WTC11 (cell line): Measurements from ENCODE around the gene PKN3. TPM values are rescaled to one million over a fixed set of nuclear protein-coding genes. Genes with fewer than 3 reads are reported as not detected.

Experiments
- ATAC-seq: fragments of 200-7000 bp; cut with Tn5 transposase; 2 replicates; pipeline ENCODE4 v1.10.0; 2021; ENCODE audit warnings: mild to moderate bottlenecking, moderate library complexity
- CTCF ChIA-PET: fragments of 300-600 bp; sonication (Branson Sonifier 250); formaldehyde crosslinking; loops from one replicate; lab custom pipeline; 2021; ENCODE audit warnings: antibody characterized with exemption; lab: Charles Lee
- POLR2A ChIA-PET: fragments of 350-600 bp; sonication (Branson Sonifier 250); formaldehyde crosslinking; loops from one replicate; lab custom pipeline; 2021; ENCODE audit warnings: antibody characterized with exemption; lab: Charles Lee
- DNase-seq: peaks from one replicate; pipeline ENCODE4 v3.0.0; 2021; ENCODE audit warnings: low spot score
- H3K27ac Mint-ChIP-seq: 2 replicates; pipeline ENCODE4 v1.8.0; 2021; ENCODE audit warnings: mixed read lengths
- H3K27me3 Mint-ChIP-seq: 2 replicates; pipeline ENCODE4 v1.8.0; 2021; ENCODE audit warnings: low read depth, mild to moderate bottlenecking, moderate library complexity, mixed read lengths
- H3K36me3 Mint-ChIP-seq: 2 replicates; pipeline ENCODE4 v1.8.0; 2021; ENCODE audit warnings: mixed read lengths
- H3K4me1 Mint-ChIP-seq: 2 replicates; pipeline ENCODE4 v1.8.0; 2022; ENCODE audit warnings: mixed read lengths
- H3K4me3 Mint-ChIP-seq: 2 replicates; pipeline ENCODE4 v1.8.0; 2021; ENCODE audit warnings: mild to moderate bottlenecking, moderate library complexity, mixed read lengths
- H3K9me3 Mint-ChIP-seq: 2 replicates; pipeline ENCODE4 v1.8.0; 2021; ENCODE audit warnings: mixed read lengths
- ARID4B ChIP-seq: sonication (generic); formaldehyde crosslinking; IDR thresholded peaks from 2 replicates; pipeline ENCODE4 v1.8.0; 2023; ENCODE audit warnings: missing genetic modification reagents, mild to moderate bottlenecking, borderline replicate concordance
- CREB1 ChIP-seq: sonication (generic); formaldehyde crosslinking; IDR thresholded peaks from 2 replicates; pipeline ENCODE4 v1.8.0; 2023; ENCODE audit warnings: mild to moderate bottlenecking, missing genetic modification reagents
- E2F5 ChIP-seq: sonication (generic); formaldehyde crosslinking; IDR thresholded peaks from 2 replicates; pipeline ENCODE4 v1.8.1; 2022; ENCODE audit warnings: mild to moderate bottlenecking, moderate library complexity, missing genetic modification reagents
- FOXP1 ChIP-seq: sonication (generic); formaldehyde crosslinking; IDR thresholded peaks from 2 replicates; pipeline ENCODE4 v1.8.0; 2022; ENCODE audit warnings: missing genetic modification reagents, mild to moderate bottlenecking, moderate library complexity, borderline replicate concordance
- FOXP4 ChIP-seq: sonication (generic); formaldehyde crosslinking; IDR thresholded peaks from 2 replicates; pipeline ENCODE4 v1.8.0; 2022; ENCODE audit warnings: mild to moderate bottlenecking, missing genetic modification reagents
- GTF2I ChIP-seq: fragments of 250-450 bp; sonication (Bioruptor Pico); conservative IDR thresholded peaks from 2 replicates; pipeline ENCODE4 v1.4.0; 2021; ENCODE audit warnings: mild to moderate bottlenecking
- HMGA2 ChIP-seq: fragments of 250-450 bp; sonication (Bioruptor Pico); IDR thresholded peaks from 2 replicates; pipeline ENCODE4 v1.4.0; 2021; ENCODE audit warnings: mild to moderate bottlenecking, moderate library complexity
- HMGXB4 ChIP-seq: sonication (generic); formaldehyde crosslinking; IDR thresholded peaks from 2 replicates; pipeline ENCODE4 v1.8.1; 2023; ENCODE audit warnings: mild to moderate bottlenecking, moderate library complexity, missing genetic modification reagents
- JUN ChIP-seq: sonication (generic); formaldehyde crosslinking; IDR thresholded peaks from 2 replicates; pipeline ENCODE4 v1.8.0; 2023; ENCODE audit warnings: mild to moderate bottlenecking, missing genetic modification reagents
- MLX ChIP-seq: sonication (generic); formaldehyde crosslinking; IDR thresholded peaks from 2 replicates; pipeline ENCODE4 v1.8.1; 2023; ENCODE audit warnings: mild to moderate bottlenecking, missing genetic modification reagents, moderate library complexity
- NFATC4 ChIP-seq: fragments of 250-450 bp; sonication (Bioruptor Pico); IDR thresholded peaks from 2 replicates; pipeline ENCODE4 v1.9.0; 2021; ENCODE audit warnings: mild to moderate bottlenecking
- RORB ChIP-seq: fragments of 250-450 bp; sonication (Bioruptor Pico); IDR thresholded peaks from 2 replicates; pipeline ENCODE4 v1.9.0; 2021; ENCODE audit warnings: mild to moderate bottlenecking
- SMAD3 ChIP-seq: sonication (generic); formaldehyde crosslinking; IDR thresholded peaks from 2 replicates; pipeline ENCODE4 v1.8.0; 2022; ENCODE audit warnings: missing genetic modification reagents, mild to moderate bottlenecking, borderline replicate concordance
- SMAD4 ChIP-seq: sonication (generic); formaldehyde crosslinking; IDR thresholded peaks from 2 replicates; pipeline ENCODE4 v1.8.0; 2022; ENCODE audit warnings: mild to moderate bottlenecking, missing genetic modification reagents
- SP1 ChIP-seq: sonication (generic); formaldehyde crosslinking; conservative IDR thresholded peaks from 2 replicates; pipeline ENCODE4 v1.8.1; 2022; ENCODE audit warnings: missing genetic modification reagents
- STAT6 ChIP-seq: sonication (generic); formaldehyde crosslinking; conservative IDR thresholded peaks from 2 replicates; pipeline ENCODE4 v1.8.1; 2023; ENCODE audit warnings: mild to moderate bottlenecking, low read depth, missing genetic modification reagents, moderate library complexity
- TP53 ChIP-seq: sonication (generic); formaldehyde crosslinking; IDR thresholded peaks from 2 replicates; pipeline ENCODE4 v1.8.1; 2023; ENCODE audit warnings: mild to moderate bottlenecking, missing genetic modification reagents
- ZNF121 ChIP-seq: sonication (generic); formaldehyde crosslinking; IDR thresholded peaks from 2 replicates; pipeline ENCODE4 v1.8.0; 2023; ENCODE audit warnings: missing genetic modification reagents
- ZNF232 ChIP-seq: sonication (generic); formaldehyde crosslinking; IDR thresholded peaks from 2 replicates; pipeline ENCODE4 v1.8.0; 2022; ENCODE audit warnings: mild to moderate bottlenecking, missing genetic modification reagents
- ZNF416 ChIP-seq: fragments of 250-450 bp; sonication (Bioruptor Pico); IDR thresholded peaks from 2 replicates; pipeline ENCODE4 v1.9.0; 2021; ENCODE audit warnings: mild to moderate bottlenecking, inconsistent platforms
- total RNA-seq: library from RNA; stranded (reverse); gene quantifications from 3 replicates; pipeline ENCODE4 v1.2.3, GENCODE V29; 2021

Gene PKN3
- total RNA-seq, 1 experiment from 2014 or later = 24.1 TPM

- ChIA-PET POLR2A (interaction anchor here (0.7 kb wide), 1 partner anchor 70 kb away, joined by 3 read pairs; no protein-coding TSS in a partner anchor), CTCF (interaction anchor here (1.0 to 3.2 kb wide), 2 partner anchors 19 to 48 kb away, joined by 5 to 8 read pairs; partner anchors contain the start of gene PKN3)
- DNase-seq = no peak
- TF ChIP-seq SMAD4 (CRISPR knock-in tag) (no peak), RORB (no peak), ZNF232 (CRISPR knock-in tag) (no peak), HMGA2 (CRISPR knock-in tag) (no peak), NFATC4 (CRISPR knock-in tag) (no peak), STAT6 (CRISPR knock-in tag) (no peak), TP53 (CRISPR knock-in tag) (no peak), JUN (CRISPR knock-in tag) (no peak), GTF2I (CRISPR knock-in tag) (no peak), E2F5 (CRISPR knock-in tag) (no peak), ZNF121 (no peak), ZNF416 (CRISPR knock-in tag) (no peak)
- no peaks in the 10 kb centered on the region for H3K36me3 Mint-ChIP-seq
- peaks cover 3% of the 10 kb centered on the region; the same call in 1 of the 2 replicates for H3K4me1 Mint-ChIP-seq
- H3K9me3 Mint-ChIP-seq = no peaks in the 10 kb centered on the region
- no peaks in the 10 kb centered on the region for H3K27me3 Mint-ChIP-seq
- no peak for ATAC-seq
- peak overlapping the region; percentile 63 for H3K27ac Mint-ChIP-seq
- H3K4me3 Mint-ChIP-seq = no peak overlapping the region
Measured at GRCh38 chr9:128654481-128654880, 47.8 kb upstream of the PKN3 start.

- Mint-ChIP-seq H3K27ac (peak within 1 kb of the TSS; percentile 100), H3K9me3 (no peaks in the 10 kb centered on the region), H3K4me1 (peaks cover 3% of the 10 kb centered on the region; the same call in 1 of the 2 replicates), H3K36me3 (no peaks in the 10 kb centered on the region), H3K27me3 (no peaks in the 10 kb centered on the region), H3K4me3 (peak within 1 kb of the TSS; percentile 88)
- ATAC-seq (peak; percentile 94), DNase-seq (peak; percentile 97)
- ChIA-PET POLR2A (no interaction called here), CTCF (interaction anchor here (0.6 to 1.5 kb wide), 4 partner anchors 21 to 161 kb away, joined by 3 to 6 read pairs (median 4); partner anchors contain the start of gene ENDOG)
- TF ChIP-seq SP1 (CRISPR knock-in tag) (peak; percentile 85), HMGXB4 (CRISPR knock-in tag) (peak; percentile 62), TP53 (CRISPR knock-in tag) (no peak), FOXP1 (CRISPR knock-in tag) (peak; percentile 18; the same call in 1 of the 2 replicates), CREB1 (CRISPR knock-in tag) (no peak), ZNF232 (CRISPR knock-in tag) (peak; percentile 72; the same call in 1 of the 2 replicates), FOXP4 (peak; percentile 84), ARID4B (CRISPR knock-in tag) (no peak; the same call in 1 of the 2 replicates), SMAD3 (0 out of 2 replicates have a peak, but pooled peaks have one; percentile 13), MLX (no peak), ZNF121 (peak; percentile 70; the same call in 1 of the 2 replicates)
Measured at GRCh38 chr9:128656416-128657343, 45.6 kb upstream of the PKN3 start, which contains the start of gene DYNC2I2. Gene DYNC2I2, minus strand, starts transcription at chr9:128656847. Its CDS starts 121 bp downstream, at chr9:128656726.
